Measurements from ENCODE around the gene ARHGAP15. TPM values are rescaled to one million over a fixed set of nuclear protein-coding genes. Genes with fewer than 3 reads are reported as not detected.

The ARHGAP15 gene
- total and polyA plus RNA-seq, 2 donors from 2014 or later: 5.7 to 23.1 TPM

GRCh38 chr2:143204062-143204461, 74.8 kb downstream of the ARHGAP15 start:
- Histone ChIP-seq H3K27ac (ENCODE audit: low read depth in 2 of 2, low read length in 2 of 2) (no peak overlapping the region), H3K4me1 (ENCODE audit: control insufficient read depth in 2 of 3, insufficient read depth in 2 of 3, low read depth in 1 of 3, low read length in 3 of 3) (no peaks in the 10 kb centered on the region), H3K36me3 (ENCODE audit: control insufficient read depth in 2 of 3, insufficient read depth in 3 of 3, low read length in 3 of 3) (no peaks in the 10 kb centered on the region), H3K27me3 (ENCODE audit: control insufficient read depth, insufficient read depth, low read length) (no peaks in the 10 kb centered on the region), H3K9ac (ENCODE audit: low read length in 3 of 3) (no peak overlapping the region), H3K4me3 (ENCODE audit: low read length in 3 of 3) (no peak overlapping the region), H3K9me3 (ENCODE audit: control insufficient read depth in 2 of 3, insufficient read depth in 1 of 3, low read length in 3 of 3) (no peaks in the 10 kb centered on the region)
- intact Hi-C loops (cut with DNase I): no loop called here
- FAIRE-seq (no peak), DNase-seq (no peak)
- TF ChIP-seq, protein P1, sequence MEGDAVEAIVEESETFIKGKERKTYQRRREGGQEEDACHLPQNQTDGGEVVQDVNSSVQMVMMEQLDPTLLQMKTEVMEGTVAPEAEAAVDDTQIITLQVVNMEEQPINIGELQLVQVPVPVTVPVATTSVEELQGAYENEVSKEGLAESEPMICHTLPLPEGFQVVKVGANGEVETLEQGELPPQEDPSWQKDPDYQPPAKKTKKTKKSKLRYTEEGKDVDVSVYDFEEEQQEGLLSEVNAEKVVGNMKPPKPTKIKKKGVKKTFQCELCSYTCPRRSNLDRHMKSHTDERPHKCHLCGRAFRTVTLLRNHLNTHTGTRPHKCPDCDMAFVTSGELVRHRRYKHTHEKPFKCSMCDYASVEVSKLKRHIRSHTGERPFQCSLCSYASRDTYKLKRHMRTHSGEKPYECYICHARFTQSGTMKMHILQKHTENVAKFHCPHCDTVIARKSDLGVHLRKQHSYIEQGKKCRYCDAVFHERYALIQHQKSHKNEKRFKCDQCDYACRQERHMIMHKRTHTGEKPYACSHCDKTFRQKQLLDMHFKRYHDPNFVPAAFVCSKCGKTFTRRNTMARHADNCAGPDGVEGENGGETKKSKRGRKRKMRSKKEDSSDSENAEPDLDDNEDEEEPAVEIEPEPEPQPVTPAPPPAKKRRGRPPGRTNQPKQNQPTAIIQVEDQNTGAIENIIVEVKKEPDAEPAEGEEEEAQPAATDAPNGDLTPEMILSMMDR (IDR thresholded peaks at IDR 0.05; ENCODE audit: borderline replicate concordance, extremely low read depth, insufficient read depth): no peak

DNA sequence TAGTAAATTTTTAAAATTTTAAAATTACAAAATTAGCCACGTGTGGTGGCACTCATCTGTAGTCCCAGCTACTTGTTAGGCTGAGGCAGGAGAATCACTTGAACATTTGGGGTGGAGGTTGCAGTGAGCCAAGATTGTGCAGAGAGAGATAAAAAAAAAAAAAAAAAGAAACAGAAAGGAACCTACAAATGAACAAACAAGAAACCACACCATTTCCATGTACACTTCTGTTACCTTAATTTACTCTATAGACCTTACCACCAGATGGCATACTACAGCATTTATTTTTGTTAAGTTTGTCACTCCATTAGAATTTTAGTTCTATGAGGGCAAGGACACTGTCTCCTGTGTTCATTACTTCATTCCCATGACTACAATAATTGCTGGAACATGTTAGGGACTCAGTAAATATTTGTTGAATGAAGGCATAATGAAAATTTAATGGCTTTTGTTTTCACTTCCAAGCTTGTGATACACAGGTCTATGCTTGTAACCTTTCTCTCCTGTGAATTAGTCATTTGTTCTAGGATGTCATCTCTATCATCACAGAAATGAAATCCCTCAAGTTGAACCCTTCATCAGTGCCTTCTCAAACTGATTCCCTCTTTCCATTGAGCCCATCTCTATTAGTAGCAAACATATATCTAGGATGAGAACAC, 76.0 kb downstream of the ARHGAP15 start:
- no peaks in the 10 kb centered on the region for H3K36me3 ChIP-seq (ENCODE audit: control insufficient read depth in 2 of 3, insufficient read depth in 3 of 3, low read length in 3 of 3)
- H3K9me3 ChIP-seq (ENCODE audit: control insufficient read depth in 2 of 3, insufficient read depth in 1 of 3, low read length in 3 of 3): no peaks in the 10 kb centered on the region
- no peak overlapping the region for H3K4me3 ChIP-seq (ENCODE audit: low read length in 3 of 3)
- H3K9ac ChIP-seq (ENCODE audit: low read length in 3 of 3): no peak overlapping the region
- no peak overlapping the region for H3K27ac ChIP-seq (ENCODE audit: low read depth in 2 of 2, low read length in 2 of 2)
- FAIRE-seq: no peak
- DNase-seq: no peak
- H3K4me1 ChIP-seq (ENCODE audit: control insufficient read depth in 2 of 3, insufficient read depth in 2 of 3, low read depth in 1 of 3, low read length in 3 of 3): no peaks in the 10 kb centered on the region
- TF ChIP-seq, protein P1 (IDR thresholded peaks at IDR 0.05; ENCODE audit: borderline replicate concordance, extremely low read depth, insufficient read depth): no peak
- intact Hi-C loops (cut with DNase I): no loop called here
- no peaks in the 10 kb centered on the region for H3K27me3 ChIP-seq (ENCODE audit: control insufficient read depth, insufficient read depth, low read length)

- no peak for FAIRE-seq
- TF ChIP-seq, protein P1 (IDR thresholded peaks at IDR 0.05; ENCODE audit: borderline replicate concordance, extremely low read depth, insufficient read depth): no peak
- no peak overlapping the region for H3K9ac ChIP-seq (ENCODE audit: low read length in 3 of 3)
- no peak overlapping the region for H3K27ac ChIP-seq (ENCODE audit: low read depth in 2 of 2, low read length in 2 of 2)
- no peaks in the 10 kb centered on the region for H3K4me1 ChIP-seq (ENCODE audit: control insufficient read depth in 2 of 3, insufficient read depth in 2 of 3, low read depth in 1 of 3, low read length in 3 of 3)
- no peaks in the 10 kb centered on the region for H3K9me3 ChIP-seq (ENCODE audit: control insufficient read depth in 2 of 3, insufficient read depth in 1 of 3, low read length in 3 of 3)
- no peak overlapping the region for H3K4me3 ChIP-seq (ENCODE audit: low read length in 3 of 3)
- intact Hi-C loops (cut with DNase I): no loop called here
- no peaks in the 10 kb centered on the region for H3K27me3 ChIP-seq (ENCODE audit: control insufficient read depth, insufficient read depth, low read length)
- DNase-seq: no peak
- H3K36me3 ChIP-seq (ENCODE audit: control insufficient read depth in 2 of 3, insufficient read depth in 3 of 3, low read length in 3 of 3): no peaks in the 10 kb centered on the region
These were observed 80.6 kb downstream of the ARHGAP15 start for GRCh38 chr2:143209570-143210445.

Measured in kidney (tissue), 14 donors.